NOMO-1 (cell line): ENCODE data around the gene CXADR.
A peak's percentile ranks its signal among the peaks of the same experiment; 100 is the strongest.

Experiments
- DNase-seq, 2 experiments: peaks; one replicate each; lab custom pipeline; 2025; ENCODE audit not compliant: unreplicated experiment in 2 of 2; lab: John Stamatoyannopoulos, UW

CXADR gene

GRCh38 chr21:17585875-17586450, 73.1 kb downstream of the CXADR start:
- DNase-seq, result peak; percentile 14 to 64

GRCh38 chr21:17590430-17590829, 77.6 kb downstream of the CXADR start:
- DNase-seq, result no peak

GRCh38 chr21:17597680-17598079, 84.8 kb downstream of the CXADR start:
- no peak for DNase-seq

- no peak for DNase-seq
Observed at GRCh38 chr21:17598437-17598836, 85.6 kb downstream of the CXADR start.

GRCh38 chr21:17602874-17603273, 90.0 kb downstream of the CXADR start:
- no peak for DNase-seq

- no peak for DNase-seq
Observed at GRCh38 chr21:17607684-17608083, 94.8 kb downstream of the CXADR start.

GRCh38 chr21:17609681-17610080, 96.8 kb downstream of the CXADR start:
- DNase-seq, result no peak

GRCh38 chr21:17610911-17611310, 98.1 kb downstream of the CXADR start:
- no peak for DNase-seq

- peak; percentile 73 to 76 for DNase-seq
Observed at GRCh38 chr21:17611414-17612022, 98.7 kb downstream of the CXADR start.

GRCh38 chr21:17612023-17612564, 99.3 kb downstream of the CXADR start:
- peak in 1 of 2 experiments; percentile 24 for DNase-seq

- DNase-seq, result peak; percentile 59 to 85
Observed at GRCh38 chr21:17612565-17613241, 99.9 kb downstream of the CXADR start, which contains the start of gene BTG3. Gene BTG3 (minus strand): TSS chr21:17612901. CDS start chr21:17609144, 3,757 bp downstream.

- DNase-seq, result peak; percentile 25 to 34
Observed at GRCh38 chr21:17613242-17613676, 100.4 kb downstream of the CXADR start.

- DNase-seq, result no peak
Observed at GRCh38 chr21:17616831-17617230, 104.0 kb downstream of the CXADR start.

- no peak for DNase-seq
Observed at GRCh38 chr21:17622018-17622417, 109.2 kb downstream of the CXADR start.

GRCh38 chr21:17631195-17631594, 118.4 kb downstream of the CXADR start:
- DNase-seq, result no peak

- DNase-seq, result no peak
Observed at GRCh38 chr21:17636711-17637110, 123.9 kb downstream of the CXADR start.

- DNase-seq, result no peak
Observed at GRCh38 chr21:17640821-17641220, 128.0 kb downstream of the CXADR start.
